Right atrium auricular region (tissue), 2 donors: Measurements from ENCODE around the gene RNF180. TPM values are rescaled to one million over a fixed set of nuclear protein-coding genes. Genes with fewer than 3 reads are reported as not detected.

Source experiments
- DNase-seq: peaks from one replicate; pipeline ENCODE4 v3.0.0-alpha.2; 2019; ENCODE audit warnings: low spot score
- H3K27ac ChIP-seq, 2 donors: fragments of 200-600 bp; sonication (generic); 1 replicate in 1 of 2; 2 replicates in 1 of 2; pipeline ENCODE4 v1.5.1; 2016 to 2019
- H3K27me3 ChIP-seq, 2 donors: fragments of 200-600 bp; sonication (generic); one replicate each; pipeline versions ENCODE4 v1.5.1 to v1.6.0; 2017 to 2019
- H3K36me3 ChIP-seq: fragments of 200-600 bp; sonication (generic); one replicate; pipeline ENCODE4 v1.5.1; 2016
- H3K4me1 ChIP-seq, 2 donors: fragments of 200-600 bp; sonication (generic); one replicate each; pipeline versions ENCODE4 v1.5.1 to v1.6.0; 2017 to 2019
- H3K4me3 ChIP-seq, 2 donors: fragments of 200-600 bp; sonication (generic); 1 replicate in 1 of 2; 2 replicates in 1 of 2; pipeline ENCODE4 v1.5.1; 2017 to 2019; ENCODE audit warnings: mild to moderate bottlenecking in 1 of 2, moderate library complexity in 1 of 2
- H3K9me3 ChIP-seq, 2 donors: fragments of 200-600 bp; sonication (generic); one replicate each; pipeline ENCODE4 v1.5.1; 2019
- total RNA-seq, 2 donors: library from RNA; depleted of rRNA; stranded (reverse); fragments of >200 nt; gene quantifications; one replicate each; pipeline ENCODE4 v1.1.0, GENCODE V29; 2016
- TF ChIP-seq, protein P1 (sequence below), 2 donors: fragments of 200-600 bp; sonication (generic); IDR thresholded peaks; one replicate each; pipeline ENCODE4 v1.5.1; 2019; ENCODE audit warnings: antibody characterized with exemption in 2 of 2

The RNF180 gene
- total RNA-seq, 2 donors from 2014 or later = 17.8 to 21.1 TPM

DNA sequence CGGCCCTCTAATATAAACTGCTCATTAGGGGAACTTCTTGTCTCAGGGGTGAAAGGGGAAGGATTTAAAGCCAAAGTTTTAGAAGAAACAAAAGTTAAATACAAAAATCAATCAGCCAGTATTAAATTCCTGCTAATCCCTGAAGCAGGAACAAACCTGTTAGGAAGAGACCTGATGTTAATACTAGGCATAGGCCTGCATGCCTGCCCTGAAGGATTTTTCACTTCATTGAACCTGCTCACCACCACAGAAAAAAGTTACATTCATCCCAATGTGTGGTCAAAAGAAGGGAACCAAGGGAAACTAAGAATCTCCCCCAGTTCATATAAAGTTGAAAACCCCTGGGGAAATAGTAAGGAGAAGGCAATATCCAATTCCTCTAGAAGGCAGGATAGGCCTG, 9.4 kb upstream of the RNF180 start:
- H3K4me3 ChIP-seq = no peak overlapping the region
- H3K4me1 ChIP-seq = no peaks in the 10 kb centered on the region
- no peaks in the 10 kb centered on the region for H3K36me3 ChIP-seq
- H3K9me3 ChIP-seq = peaks cover 0 to 5% of the 10 kb centered on the region in 2 donors
- no peak overlapping the region for H3K27ac ChIP-seq
- DNase-seq = no peak
- H3K27me3 ChIP-seq = no peaks in the 10 kb centered on the region
- TF ChIP-seq, protein P1, sequence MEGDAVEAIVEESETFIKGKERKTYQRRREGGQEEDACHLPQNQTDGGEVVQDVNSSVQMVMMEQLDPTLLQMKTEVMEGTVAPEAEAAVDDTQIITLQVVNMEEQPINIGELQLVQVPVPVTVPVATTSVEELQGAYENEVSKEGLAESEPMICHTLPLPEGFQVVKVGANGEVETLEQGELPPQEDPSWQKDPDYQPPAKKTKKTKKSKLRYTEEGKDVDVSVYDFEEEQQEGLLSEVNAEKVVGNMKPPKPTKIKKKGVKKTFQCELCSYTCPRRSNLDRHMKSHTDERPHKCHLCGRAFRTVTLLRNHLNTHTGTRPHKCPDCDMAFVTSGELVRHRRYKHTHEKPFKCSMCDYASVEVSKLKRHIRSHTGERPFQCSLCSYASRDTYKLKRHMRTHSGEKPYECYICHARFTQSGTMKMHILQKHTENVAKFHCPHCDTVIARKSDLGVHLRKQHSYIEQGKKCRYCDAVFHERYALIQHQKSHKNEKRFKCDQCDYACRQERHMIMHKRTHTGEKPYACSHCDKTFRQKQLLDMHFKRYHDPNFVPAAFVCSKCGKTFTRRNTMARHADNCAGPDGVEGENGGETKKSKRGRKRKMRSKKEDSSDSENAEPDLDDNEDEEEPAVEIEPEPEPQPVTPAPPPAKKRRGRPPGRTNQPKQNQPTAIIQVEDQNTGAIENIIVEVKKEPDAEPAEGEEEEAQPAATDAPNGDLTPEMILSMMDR (IDR thresholded peaks at IDR 0.05) = no peak

GRCh38 chr5:64158827-64159226, 6.8 kb upstream of the RNF180 start:
- TF ChIP-seq, protein P1 (IDR thresholded peaks at IDR 0.05) = no peak
- Histone ChIP-seq H3K4me1 (peaks cover 0 to 1% of the 10 kb centered on the region in 2 donors), H3K4me3 (no peak overlapping the region), H3K27me3 (no peaks in the 10 kb centered on the region), H3K36me3 (no peaks in the 10 kb centered on the region), H3K9me3 (peaks cover 0 to under 1% of the 10 kb centered on the region in 2 donors), H3K27ac (no peak overlapping the region)
- no peak for DNase-seq

DNA sequence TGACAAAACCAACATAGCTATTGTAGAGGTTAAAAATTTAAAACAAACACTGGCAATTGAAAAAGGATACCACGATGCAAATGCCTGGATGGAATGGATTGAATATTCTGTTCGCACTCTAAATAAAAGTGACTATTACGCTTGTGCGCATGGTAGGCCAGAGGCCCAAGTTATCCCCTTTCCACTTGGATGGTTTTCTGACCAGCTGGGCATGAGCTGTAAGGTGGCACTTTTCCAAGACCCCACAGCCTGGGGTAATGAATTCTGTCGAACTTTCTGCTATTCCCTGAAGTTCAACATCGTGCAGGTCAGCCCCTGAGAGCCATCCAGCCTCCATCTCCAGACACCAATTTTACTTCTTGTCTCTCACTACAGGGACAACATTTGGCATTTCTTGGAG, 5.4 kb upstream of the RNF180 start:
- TF ChIP-seq, protein P1 (IDR thresholded peaks at IDR 0.05) = no peak
- Histone ChIP-seq H3K27ac (no peak overlapping the region), H3K27me3 (no peaks in the 10 kb centered on the region), H3K9me3 (no peaks in the 10 kb centered on the region), H3K4me3 (no peak overlapping the region), H3K36me3 (no peaks in the 10 kb centered on the region), H3K4me1 (peaks cover 0 to 15% of the 10 kb centered on the region in 2 donors)
- DNase-seq = no peak

- TF ChIP-seq, protein P1 (IDR thresholded peaks at IDR 0.05) = no peak
- H3K9me3 ChIP-seq = no peaks in the 10 kb centered on the region
- H3K27me3 ChIP-seq = no peaks in the 10 kb centered on the region
- H3K4me3 ChIP-seq = no peak overlapping the region
- peaks cover 0 to 15% of the 10 kb centered on the region in 2 donors for H3K4me1 ChIP-seq
- no peak for DNase-seq
- no peak overlapping the region for H3K27ac ChIP-seq
- H3K36me3 ChIP-seq = no peaks in the 10 kb centered on the region
These were observed 4.2 kb upstream of the RNF180 start for GRCh38 chr5:64161420-64161819.

- Histone ChIP-seq H3K27ac (peak overlapping the region; percentile 50 to 91), H3K27me3 (no peaks in the 10 kb centered on the region), H3K4me1 (peaks cover 0 to 16% of the 10 kb centered on the region in 2 donors), H3K4me3 (no peak overlapping the region), H3K36me3 (no peaks in the 10 kb centered on the region), H3K9me3 (no peaks in the 10 kb centered on the region)
- TF ChIP-seq, protein P1 (IDR thresholded peaks at IDR 0.05) = no peak
- no peak for DNase-seq
These were observed 2.5 kb upstream of the RNF180 start for GRCh38 chr5:64163135-64163534.

DNA sequence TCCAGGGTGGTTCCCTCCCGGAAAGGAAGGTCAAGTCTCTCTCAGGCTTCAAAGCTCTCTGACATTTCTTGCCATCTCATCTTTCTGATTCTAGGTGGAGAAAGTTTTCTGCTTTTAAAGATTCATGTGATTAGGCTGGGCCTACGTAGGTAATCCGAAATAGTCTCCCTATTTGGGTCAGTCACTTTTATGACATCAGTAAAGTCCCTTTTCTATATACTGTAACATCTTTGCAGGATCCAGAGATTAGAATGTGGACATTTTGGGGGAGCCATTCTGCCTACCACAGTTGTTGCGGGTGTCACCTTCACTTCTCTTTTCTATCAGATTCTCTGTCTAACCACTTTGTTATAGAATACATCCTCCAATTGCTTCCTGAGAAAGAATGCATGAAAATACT, 1.9 kb upstream of the RNF180 start:
- Histone ChIP-seq H3K9me3 (no peaks in the 10 kb centered on the region), H3K4me3 (no peak overlapping the region), H3K27me3 (no peaks in the 10 kb centered on the region), H3K36me3 (no peaks in the 10 kb centered on the region), H3K27ac (peak overlapping the region; percentile 50 to 91), H3K4me1 (peaks cover 0 to 22% of the 10 kb centered on the region in 2 donors)
- TF ChIP-seq, protein P1 (IDR thresholded peaks at IDR 0.05) = no peak
- no peak for DNase-seq
